ENCODE measurements around the gene MPRIP.

MPRIP gene

GRCh38 chr17:17060930-17061329, 18.7 kb downstream of the MPRIP start:
- in situ Hi-C loops (cut with MboI; ENCODE audit: low pct_unique_long_range_greater_than_20kb, low sequenced_read_pairs), result no loop called here
- no peak for DNase-seq

- no peak for DNase-seq
- in situ Hi-C loops (cut with MboI; ENCODE audit: low pct_unique_long_range_greater_than_20kb, low sequenced_read_pairs), result no loop called here
Measured at GRCh38 chr17:17061516-17061915, 19.3 kb downstream of the MPRIP start.

DNA sequence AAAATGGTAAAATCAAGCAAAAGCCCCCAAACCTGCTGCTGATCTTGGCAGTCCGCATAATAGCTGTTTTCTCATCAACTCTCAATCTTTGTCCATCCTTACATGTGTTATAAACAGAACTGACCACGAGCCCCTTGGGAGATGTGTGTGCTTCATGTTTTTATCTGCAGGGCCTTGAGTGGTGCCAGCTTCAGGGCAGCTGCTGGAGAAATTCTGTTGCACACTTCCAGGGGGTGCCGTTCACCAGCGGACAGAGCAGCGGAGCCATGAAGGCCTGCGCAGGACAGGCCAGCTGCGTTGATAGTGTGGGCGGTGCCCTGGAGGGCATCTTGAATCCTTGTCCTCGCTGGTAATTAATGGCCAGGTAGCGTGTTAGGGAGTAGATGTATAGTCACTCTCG, 20.1 kb downstream of the MPRIP start:
- in situ Hi-C loops (cut with MboI; ENCODE audit: low pct_unique_long_range_greater_than_20kb, low sequenced_read_pairs), result no loop called here
- DNase-seq, result no peak

- peak; percentile 25 for DNase-seq
- in situ Hi-C loops (cut with MboI; ENCODE audit: low pct_unique_long_range_greater_than_20kb, low sequenced_read_pairs), result no loop called here
Measured at GRCh38 chr17:17062866-17063265, 20.6 kb downstream of the MPRIP start.

GRCh38 chr17:17063546-17064122, 21.4 kb downstream of the MPRIP start:
- in situ Hi-C loops (cut with MboI; ENCODE audit: low pct_unique_long_range_greater_than_20kb, low sequenced_read_pairs), result no loop called here
- DNase-seq, result no peak

- no peak for DNase-seq
- in situ Hi-C loops (cut with MboI; ENCODE audit: low pct_unique_long_range_greater_than_20kb, low sequenced_read_pairs), result no loop called here
Measured at GRCh38 chr17:17064322-17064721, 22.1 kb downstream of the MPRIP start.

GRCh38 chr17:17066021-17066420, 23.8 kb downstream of the MPRIP start:
- no peak for DNase-seq

DNA sequence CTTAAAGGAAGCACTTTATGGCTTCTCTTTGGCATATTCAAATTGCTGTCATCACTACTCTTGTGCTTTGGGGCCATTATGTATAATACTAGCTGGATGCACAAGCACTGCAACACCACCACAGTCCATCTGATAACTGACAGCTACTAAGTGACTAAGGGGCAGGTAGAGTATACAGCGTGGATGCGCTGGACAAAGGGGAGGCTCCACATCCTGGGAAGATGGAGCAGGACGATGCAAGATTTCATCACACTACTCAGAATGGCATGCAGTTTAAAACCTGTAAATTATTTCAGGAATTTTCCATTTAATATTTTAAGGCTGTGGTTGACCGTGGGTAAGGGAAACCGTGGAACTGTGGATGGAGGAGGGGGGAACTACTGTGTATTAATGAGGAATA, 25.0 kb downstream of the MPRIP start:
- no peak for DNase-seq
- in situ Hi-C loops (cut with MboI; ENCODE audit: low pct_unique_long_range_greater_than_20kb, low sequenced_read_pairs), result no loop called here

More at GRCh38 chr17:17066021-17066420, 23.8 kb downstream of the MPRIP start:
- in situ Hi-C loops (cut with MboI; ENCODE audit: low pct_unique_long_range_greater_than_20kb, low sequenced_read_pairs), result no loop called here

DNA sequence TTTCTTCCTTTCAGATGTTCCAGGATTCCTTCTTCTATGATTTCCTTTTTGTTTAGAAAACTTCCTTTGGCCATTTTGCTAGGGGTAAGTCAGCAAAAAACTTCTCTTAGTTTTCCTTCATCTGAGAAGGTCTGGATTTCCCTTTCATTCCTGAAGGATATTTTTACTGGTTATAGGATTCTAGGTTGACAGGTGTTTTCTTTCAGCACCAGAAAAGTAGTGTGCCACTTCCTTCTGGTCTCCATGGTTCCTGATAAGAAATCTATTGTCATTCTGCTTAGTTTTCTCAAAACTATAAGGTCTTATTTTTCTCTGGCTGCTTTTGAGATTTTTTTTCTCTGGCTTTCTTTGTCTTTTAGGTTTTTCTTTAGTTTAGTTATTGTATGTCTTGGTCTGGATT, 27.6 kb downstream of the MPRIP start:
- DNase-seq, result no peak
- in situ Hi-C loops (cut with MboI; ENCODE audit: low pct_unique_long_range_greater_than_20kb, low sequenced_read_pairs), result no loop called here

GRCh38 chr17:17070931-17071330, 28.7 kb downstream of the MPRIP start:
- in situ Hi-C loops (cut with MboI; ENCODE audit: low pct_unique_long_range_greater_than_20kb, low sequenced_read_pairs), result no loop called here
- no peak for DNase-seq

- DNase-seq, result peak; percentile 17
- in situ Hi-C loops (cut with MboI; ENCODE audit: low pct_unique_long_range_greater_than_20kb, low sequenced_read_pairs), result no loop called here
Measured at GRCh38 chr17:17071531-17072360, 29.5 kb downstream of the MPRIP start.

- DNase-seq, result no peak
- in situ Hi-C loops (cut with MboI; ENCODE audit: low pct_unique_long_range_greater_than_20kb, low sequenced_read_pairs), result no loop called here
Measured at GRCh38 chr17:17072546-17072945, 30.3 kb downstream of the MPRIP start.

DNA sequence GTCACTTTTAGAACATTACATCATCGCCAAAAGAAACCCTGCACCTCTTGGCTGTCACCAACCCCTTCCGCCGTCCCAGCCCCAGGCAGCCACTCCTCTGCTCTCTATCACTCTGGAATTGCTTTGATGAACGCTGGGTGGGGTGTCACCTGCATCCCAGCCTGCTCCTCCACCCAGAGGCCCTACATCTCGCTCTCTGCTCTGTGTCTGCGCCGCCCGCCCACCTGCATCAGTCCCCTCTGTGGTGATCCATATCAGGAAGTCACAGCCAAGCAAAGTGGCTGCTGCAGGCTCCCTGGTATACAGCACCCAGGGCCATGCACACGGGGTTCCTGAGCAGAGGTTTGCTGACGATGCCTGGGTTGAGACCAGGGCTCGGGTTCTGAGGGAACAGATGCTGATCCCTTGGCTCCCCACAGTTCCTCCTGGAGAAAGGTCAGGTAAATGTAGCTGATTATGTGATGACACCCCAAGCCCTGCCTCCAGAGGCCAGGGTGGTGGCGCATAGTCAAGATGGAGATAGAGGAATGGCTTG, 30.8 kb downstream of the MPRIP start:
- DNase-seq, result no peak
- in situ Hi-C loops (cut with MboI; ENCODE audit: low pct_unique_long_range_greater_than_20kb, low sequenced_read_pairs), result no loop called here

DNA sequence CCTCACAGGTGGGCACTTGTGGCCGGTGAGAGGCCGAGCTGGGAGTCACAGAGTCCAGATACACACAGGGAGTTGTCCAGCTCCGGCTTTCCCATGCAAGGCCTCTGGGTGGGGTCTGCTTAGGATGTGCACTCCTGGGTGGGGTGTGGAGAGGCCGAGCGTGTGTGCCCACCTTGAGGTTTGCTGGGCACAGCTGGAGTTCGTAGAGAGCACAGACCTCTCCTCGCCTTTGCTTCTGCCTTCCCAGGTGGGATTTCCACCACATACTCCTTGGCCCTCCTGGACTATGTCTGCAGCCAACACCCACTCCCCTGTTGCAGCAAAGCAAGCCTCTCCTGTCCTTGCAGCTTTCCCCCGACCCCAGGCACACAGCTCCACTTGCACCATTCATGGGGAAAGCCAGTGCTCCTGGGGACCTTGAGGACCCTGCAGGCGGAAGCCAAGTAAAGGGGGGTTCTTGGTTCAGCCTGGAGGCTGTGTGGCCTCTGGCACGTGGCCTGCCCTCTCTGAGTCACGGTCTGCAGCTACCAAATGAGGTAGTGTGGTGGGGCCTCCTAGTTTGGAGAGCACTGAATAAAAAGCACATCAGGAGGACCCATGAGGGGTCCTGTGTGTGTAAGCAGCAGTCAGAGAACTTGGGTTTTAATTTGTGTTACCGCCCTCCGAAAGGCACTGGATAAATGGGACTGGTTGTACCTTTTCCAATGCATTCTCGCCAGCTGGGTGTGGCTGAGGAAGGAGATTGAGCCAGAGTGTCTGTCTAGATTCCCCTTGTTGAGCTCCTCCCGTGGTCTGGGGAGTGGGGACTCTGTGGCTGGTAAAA, 31.5 kb downstream of the MPRIP start:
- DNase-seq, result no peak
- in situ Hi-C loops (cut with MboI; ENCODE audit: low pct_unique_long_range_greater_than_20kb, low sequenced_read_pairs), result no loop called here

GRCh38 chr17:17075125-17075781, 33.0 kb downstream of the MPRIP start:
- DNase-seq, result no peak
- in situ Hi-C loops (cut with MboI; ENCODE audit: low pct_unique_long_range_greater_than_20kb, low sequenced_read_pairs), result no loop called here

GRCh38 chr17:17076066-17076465, 33.8 kb downstream of the MPRIP start:
- no peak for DNase-seq
- in situ Hi-C loops (cut with MboI; ENCODE audit: low pct_unique_long_range_greater_than_20kb, low sequenced_read_pairs), result no loop called here

GRCh38 chr17:17077101-17077500, 34.8 kb downstream of the MPRIP start:
- in situ Hi-C loops (cut with MboI; ENCODE audit: low pct_unique_long_range_greater_than_20kb, low sequenced_read_pairs), result no loop called here
- no peak for DNase-seq

DNA sequence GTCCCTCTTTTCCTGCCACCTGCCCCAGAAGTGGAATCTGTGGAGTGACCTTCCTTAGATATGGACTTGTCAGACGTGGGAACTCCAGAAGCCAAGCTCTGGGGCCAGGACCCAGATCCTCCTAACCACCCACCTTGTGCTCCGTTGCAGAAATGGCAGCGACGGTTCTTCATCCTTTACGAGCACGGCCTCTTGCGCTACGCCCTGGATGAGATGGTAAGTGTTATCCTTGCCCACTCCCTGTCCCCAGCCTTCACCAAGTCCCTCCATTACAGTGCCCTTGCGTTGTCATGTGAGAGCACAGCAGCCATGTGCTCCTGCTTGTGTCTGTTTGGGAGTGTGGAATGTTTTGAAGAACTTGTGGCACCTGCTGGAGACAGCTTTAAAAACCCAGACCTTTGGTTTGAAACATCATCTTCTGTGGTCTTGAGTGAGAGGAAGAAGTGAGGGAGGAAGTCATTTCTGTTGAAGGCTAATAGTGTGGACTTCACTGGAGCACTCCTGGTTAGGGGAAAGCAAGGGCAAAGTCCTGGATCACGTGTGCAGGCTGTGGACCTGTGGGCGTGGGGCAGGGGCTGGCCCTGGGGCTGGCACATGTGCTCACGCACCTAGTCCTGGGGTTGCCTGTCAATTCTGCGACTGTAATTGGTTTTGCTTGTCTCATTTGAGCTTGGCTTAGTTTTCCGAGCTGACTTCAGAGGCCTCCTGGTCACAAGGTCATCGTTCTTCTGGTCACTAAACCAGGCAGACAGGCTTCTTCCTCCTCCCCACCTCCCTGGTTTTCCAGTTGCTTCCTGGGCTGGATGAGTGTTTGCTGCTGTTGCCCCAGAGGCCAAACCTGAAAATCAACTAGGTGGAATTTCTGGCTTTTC, 35.8 kb downstream of the MPRIP start:
- in situ Hi-C loops (cut with MboI; ENCODE audit: low pct_unique_long_range_greater_than_20kb, low sequenced_read_pairs), result no loop called here
- DNase-seq, result no peak

All from KBM-7 (cell line).